MV-4-11 (cell line): ENCODE results near the gene CCR5AS.
"Not testable (repeated sequence)": the region's sequence is repeated elsewhere in the genome, so short reads cannot be mapped to it uniquely, and the experiment has no call there.

Experiments
- DNase-seq: peaks from one replicate; lab custom pipeline; 2025; lab: John Stamatoyannopoulos, UW

The CCR5AS gene

DNA sequence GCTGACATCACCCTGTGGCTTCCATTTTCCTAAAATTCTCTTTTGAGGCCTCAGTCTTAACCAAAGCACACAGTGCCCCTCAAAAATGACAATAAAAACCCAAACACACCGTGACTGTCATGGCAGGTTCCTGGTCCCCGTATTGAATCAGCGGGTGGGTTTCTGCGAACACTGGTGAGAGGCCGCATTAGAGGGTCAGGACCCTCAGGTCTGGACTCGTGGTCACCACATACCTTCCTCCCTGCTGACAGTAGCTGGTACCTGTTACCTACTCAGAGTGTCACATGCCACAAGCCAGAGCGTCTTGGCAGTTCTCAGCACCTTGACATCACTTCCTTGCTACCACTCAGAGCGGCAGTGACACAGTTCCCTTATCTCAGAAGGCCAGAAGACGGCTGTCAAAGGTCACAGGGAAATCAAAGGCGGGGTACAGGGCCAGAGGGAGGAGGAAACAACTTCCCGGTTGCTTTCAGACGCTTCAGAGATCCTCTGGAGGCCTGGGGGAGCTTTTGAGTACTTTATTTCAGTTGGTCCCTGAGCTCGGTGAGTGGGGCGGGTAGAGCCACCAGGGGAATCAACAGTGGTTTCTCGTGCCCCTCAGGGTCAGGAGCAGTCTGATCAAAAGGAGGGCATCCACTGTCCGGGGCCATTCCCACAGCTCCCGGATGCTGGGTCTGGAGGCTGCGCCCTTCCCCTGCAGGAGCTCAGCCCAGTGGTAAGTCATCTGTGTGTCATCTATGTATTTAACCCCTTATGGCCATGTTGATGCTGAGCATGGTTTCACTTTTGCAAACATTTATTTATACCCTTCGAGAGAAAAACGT lies at the start of gene CCR5AS, which contains the start of gene CCRL2:
Gene CCR5AS (minus strand): TSS at position 279 of the 824 bp plus-strand sequence.
Gene CCRL2 (plus strand): TSS at position 472 of the 824 bp plus-strand sequence. CDS start 821 bp downstream, outside the sequence.
- peak; percentile 70 for DNase-seq

- no peak for DNase-seq
Observed at GRCh38 chr3:46456118-46456517, 49.3 kb upstream of the CCR5AS start.

DNA sequence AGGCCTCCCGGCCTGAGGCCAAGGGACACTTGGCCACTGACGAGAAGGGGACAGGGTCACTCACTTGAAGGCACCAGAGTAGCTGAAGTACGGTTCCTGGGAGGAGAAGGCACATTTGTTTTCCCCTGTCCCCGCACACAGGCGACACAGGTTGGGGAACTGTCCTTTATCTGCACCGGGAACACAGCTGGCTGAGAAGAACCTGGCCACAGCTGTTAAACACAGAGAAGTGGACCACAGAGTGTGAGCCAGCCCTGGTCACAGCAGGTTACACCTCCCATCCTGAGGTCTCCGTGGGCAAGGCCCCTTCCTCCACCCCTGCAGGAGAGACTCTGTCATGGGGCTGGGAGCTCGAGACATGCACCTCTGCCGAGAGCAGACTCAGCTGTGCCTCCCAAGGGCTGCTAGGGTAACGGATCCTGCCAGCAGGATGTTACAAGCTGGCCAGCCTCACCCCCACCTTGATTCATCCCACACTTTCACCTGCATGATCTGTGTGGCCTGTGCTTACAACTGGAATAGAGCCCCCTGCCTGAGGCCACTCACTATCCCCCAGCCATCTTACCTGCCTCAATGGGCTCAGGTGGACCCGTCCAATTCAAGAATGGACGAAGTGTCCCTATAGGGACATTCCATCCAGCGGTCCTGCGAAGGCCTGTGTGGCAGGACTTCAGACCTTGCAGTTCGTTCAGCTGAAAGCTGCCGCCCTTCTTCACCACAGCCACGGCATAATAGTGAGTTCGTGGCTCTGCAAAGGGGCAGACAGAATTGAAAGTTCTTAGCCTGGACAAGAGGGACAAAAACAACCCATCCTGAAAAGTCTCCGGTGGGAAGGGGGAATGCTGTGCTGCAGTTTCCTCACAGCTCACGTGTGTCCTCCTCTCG lies 48.6 kb upstream of the CCR5AS start:
- no peak for DNase-seq

- DNase-seq, result no peak
Observed at GRCh38 chr3:46454606-46455005, 47.7 kb upstream of the CCR5AS start.

DNA sequence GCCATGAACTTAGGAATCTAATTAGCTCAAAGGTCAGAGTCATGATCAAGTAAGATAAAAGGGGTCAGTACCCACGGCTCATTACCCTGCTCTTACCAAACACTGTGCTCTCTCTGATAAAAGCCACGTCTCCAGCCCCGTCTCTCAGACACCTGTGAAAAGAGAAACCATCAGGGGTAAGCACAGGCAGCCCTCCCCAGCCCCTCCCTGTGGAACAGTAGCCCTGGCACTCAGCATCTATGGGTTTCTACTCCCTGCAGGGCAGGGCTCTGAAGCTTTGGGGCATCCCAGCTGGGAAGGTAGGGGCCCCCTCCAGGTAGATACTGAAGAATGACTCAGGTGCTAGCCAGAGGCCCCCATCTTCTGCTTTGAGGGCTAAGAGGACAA lies 47.3 kb upstream of the CCR5AS start:
- DNase-seq, result no peak

GRCh38 chr3:46453526-46454208 lies 46.8 kb upstream of the CCR5AS start:
- DNase-seq, result no peak

- no peak for DNase-seq
Observed at GRCh38 chr3:46449755-46450552, 43.1 kb upstream of the CCR5AS start.

- DNase-seq, result no peak
Observed at GRCh38 chr3:46448721-46449120, 41.9 kb upstream of the CCR5AS start.

DNA sequence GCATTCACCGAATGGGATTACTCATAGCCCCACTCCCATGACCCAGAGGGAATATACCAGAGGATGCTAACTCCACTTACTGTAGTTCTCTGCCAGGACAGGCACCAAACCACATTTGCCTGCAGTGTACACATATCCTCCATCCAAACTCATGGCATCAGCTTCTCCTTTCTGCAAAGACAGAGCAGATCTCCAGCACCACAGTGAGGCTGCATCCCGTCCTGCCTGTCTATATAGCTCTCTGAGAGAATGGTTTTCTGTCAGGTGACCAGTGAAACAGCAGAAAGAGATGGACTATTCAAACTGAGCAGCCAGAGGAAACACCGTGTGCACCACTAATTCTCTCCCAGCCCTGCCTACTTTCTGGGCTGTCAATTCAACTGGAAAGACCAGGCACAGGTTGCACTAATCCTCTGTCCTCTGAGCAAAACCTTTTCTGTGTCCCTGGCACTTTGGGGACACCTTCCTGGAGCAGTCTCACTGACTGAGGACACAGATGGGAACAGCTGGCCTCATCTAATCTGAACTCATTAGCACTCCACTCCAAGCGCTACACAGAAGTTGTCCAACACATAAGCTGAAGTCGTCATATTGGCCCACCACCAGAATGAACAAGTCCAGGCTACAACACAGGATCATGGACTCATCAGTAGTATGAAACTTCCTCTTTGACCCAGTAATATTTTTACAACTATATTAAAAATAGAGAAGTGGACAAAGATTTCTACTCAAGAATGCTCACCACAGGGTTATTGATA lies 40.5 kb upstream of the CCR5AS start:
- DNase-seq, result peak; percentile 57

GRCh38 chr3:46442576-46443530 lies 36.0 kb upstream of the CCR5AS start:
- DNase-seq, result peak; percentile 48

DNA sequence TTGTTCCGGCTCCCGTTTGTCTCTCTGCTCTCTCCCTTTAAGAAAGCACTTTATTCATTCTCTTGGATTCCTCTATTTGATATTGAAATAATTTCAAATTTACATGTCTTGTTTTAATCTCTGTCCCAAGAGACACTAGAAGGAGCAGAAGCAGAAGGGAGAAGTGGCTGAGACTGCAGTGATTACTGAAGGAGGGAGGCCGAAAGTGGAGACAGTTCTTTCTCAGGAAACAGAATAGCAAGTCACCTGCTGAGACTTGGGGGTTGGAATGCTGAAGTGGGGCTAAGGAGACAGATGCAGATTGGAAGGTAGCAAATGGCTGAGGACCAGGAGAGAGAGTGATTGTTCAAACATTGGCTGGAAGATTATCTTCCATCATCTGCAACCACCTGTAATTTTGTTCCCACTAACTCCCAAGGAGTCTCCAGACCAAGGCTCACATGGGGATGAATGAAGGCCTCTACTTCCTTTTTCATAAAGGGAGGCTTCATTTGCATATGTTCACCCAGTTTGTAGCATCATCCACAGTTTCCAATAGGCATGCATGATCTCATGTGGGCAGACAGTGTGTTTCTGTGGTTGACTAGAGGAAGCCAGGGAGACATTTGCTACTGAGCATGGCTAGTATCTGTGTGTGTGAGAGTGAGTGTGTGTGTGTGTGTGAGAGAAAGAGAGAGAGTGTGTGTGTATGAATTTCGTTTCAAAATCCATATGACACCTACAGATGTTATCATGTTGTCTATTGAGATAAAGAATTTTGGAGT lies 33.8 kb upstream of the CCR5AS start:
- DNase-seq, result peak; percentile 90

DNA sequence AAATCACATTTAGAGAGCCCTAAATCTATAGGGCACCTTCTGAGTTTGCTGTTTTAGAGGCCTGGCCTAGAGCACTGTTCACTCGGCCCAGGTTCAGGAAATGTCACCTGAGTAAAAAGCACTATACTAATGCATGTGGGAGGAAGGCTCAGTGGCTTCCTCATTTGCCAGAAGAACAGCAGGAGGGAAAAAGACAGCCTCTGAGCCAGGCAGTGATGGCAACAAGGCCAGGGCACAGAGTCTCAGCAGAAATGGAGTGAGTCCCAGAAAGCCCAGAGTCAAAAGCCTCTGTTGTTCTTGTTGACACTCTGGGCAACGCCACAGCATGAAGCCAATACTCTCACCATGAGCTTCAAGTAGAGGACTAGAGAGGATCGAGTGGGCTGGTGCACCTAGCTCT lies 32.0 kb upstream of the CCR5AS start:
- DNase-seq, result no peak

- DNase-seq, result no peak
Observed at GRCh38 chr3:46435081-46435726, 28.3 kb upstream of the CCR5AS start.

DNA sequence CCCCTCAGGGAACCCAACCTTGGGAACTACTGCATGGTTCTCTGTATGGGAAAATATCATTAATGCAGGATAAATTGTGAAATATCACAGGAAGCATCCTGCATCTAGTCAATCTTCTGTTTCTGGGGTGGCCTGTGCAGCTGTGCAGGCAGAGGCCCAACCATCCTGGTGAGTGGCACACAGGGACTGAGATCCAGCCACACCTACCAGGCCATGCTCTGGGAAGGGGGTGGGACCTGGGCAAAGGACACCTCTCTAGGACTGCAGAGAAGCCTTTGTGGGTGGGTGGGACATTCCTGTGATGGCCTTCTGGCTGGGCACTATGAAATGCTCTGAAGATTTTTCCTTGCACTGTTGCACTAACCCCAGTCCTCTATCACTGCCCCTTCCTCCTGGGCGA lies 27.0 kb upstream of the CCR5AS start:
- DNase-seq, result no peak

GRCh38 chr3:46433118-46433517 lies 26.3 kb upstream of the CCR5AS start:
- DNase-seq, result peak; percentile 23

DNA sequence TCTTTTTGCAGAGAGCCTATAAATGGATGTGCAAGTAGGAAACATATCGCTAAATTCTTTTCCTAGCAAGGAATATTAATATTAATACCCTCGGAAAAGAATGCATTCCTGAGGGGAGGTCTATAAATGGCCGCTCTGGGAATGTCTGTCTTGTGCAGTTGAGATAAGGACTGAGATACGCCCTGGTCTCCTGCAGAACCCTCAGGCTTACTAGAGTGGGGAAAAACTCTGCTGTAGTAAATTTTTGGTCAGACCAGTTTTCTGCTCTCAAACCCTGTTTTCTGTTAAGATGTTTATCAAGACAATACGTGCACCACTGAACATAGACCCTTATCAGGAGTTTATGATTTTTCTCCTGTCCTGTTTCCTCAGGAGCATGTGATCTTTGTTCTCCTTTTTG lies 25.0 kb upstream of the CCR5AS start:
- not testable (repeated sequence) for DNase-seq

DNA sequence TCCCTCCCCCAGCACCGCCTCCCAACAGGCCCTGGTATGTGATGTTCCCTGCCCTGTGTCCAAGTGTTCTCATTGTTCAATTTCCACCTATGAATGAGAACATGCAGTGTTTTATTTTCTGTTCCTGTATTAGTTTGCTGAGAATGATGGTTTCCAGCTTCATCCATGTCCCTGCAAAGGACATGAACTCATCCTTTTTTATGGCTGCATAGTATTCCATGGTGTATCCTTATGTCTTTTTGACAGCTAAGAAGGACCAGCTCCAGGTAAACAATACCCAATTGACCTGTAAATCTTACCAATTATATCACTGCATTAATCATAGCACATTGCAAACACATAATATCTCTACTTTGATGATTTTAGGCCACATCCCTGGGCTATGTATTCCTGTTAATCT lies 24.0 kb upstream of the CCR5AS start:
- not testable (repeated sequence) for DNase-seq

GRCh38 chr3:46429671-46430070 lies 22.8 kb upstream of the CCR5AS start:
- no peak for DNase-seq
